NCI-H748 treated with DMSO at 0.1 percent for 48 hours (cell line): ENCODE results near the gene KRTAP5-1.
"Not testable (repeated sequence)": the region's sequence is repeated elsewhere in the genome, so short reads cannot be mapped to it uniquely, and the experiment has no call there.

Source experiments
- DNase-seq: peaks from one replicate; lab custom pipeline; 2025; lab: John Stamatoyannopoulos, UW

Gene KRTAP5-1

GRCh38 chr11:1584661-1585370 is at the start of gene KRTAP5-1:
Gene KRTAP5-1, minus strand, starts transcription at chr11:1585283. Its CDS starts 34 bp downstream, at chr11:1585249.
- DNase-seq: not testable (repeated sequence)

- DNase-seq: no peak
Measured at GRCh38 chr11:1633864-1634263, 48.8 kb upstream of the KRTAP5-1 start.

- DNase-seq: no peak
Measured at GRCh38 chr11:1632053-1632714, 47.1 kb upstream of the KRTAP5-1 start.

- no peak for DNase-seq
Measured at GRCh38 chr11:1631066-1631568, 46.0 kb upstream of the KRTAP5-1 start.

GRCh38 chr11:1630271-1630670 is 45.2 kb upstream of the KRTAP5-1 start:
- no peak for DNase-seq

GRCh38 chr11:1629326-1630185 is 44.5 kb upstream of the KRTAP5-1 start, which contains the start of gene KRTAP5-5:
Gene KRTAP5-5, plus strand, starts transcription at chr11:1629775. Its CDS starts 66 bp downstream, at chr11:1629841.
- no peak for DNase-seq

- no peak for DNase-seq
Measured at GRCh38 chr11:1628506-1629325, 43.6 kb upstream of the KRTAP5-1 start.

- DNase-seq: no peak
Measured at GRCh38 chr11:1625541-1625940, 40.5 kb upstream of the KRTAP5-1 start.

GRCh38 chr11:1624621-1625020 is 39.5 kb upstream of the KRTAP5-1 start:
- no peak for DNase-seq

- peak; percentile 22 for DNase-seq
Measured at GRCh38 chr11:1623716-1624115, 38.6 kb upstream of the KRTAP5-1 start.

GRCh38 chr11:1622086-1622485 is 37.0 kb upstream of the KRTAP5-1 start, which contains the start of gene KRTAP5-4:
Gene KRTAP5-4, minus strand, starts transcription at chr11:1622138. Its CDS starts 45 bp downstream, at chr11:1622093.
- DNase-seq: no peak

- DNase-seq: no peak
Measured at GRCh38 chr11:1619449-1619848, 34.4 kb upstream of the KRTAP5-1 start.

GRCh38 chr11:1618231-1618630 is 33.1 kb upstream of the KRTAP5-1 start:
- no peak for DNase-seq

- peak; percentile 33 for DNase-seq
Measured at GRCh38 chr11:1608363-1608762, 23.3 kb upstream of the KRTAP5-1 start, which contains the start of gene KRTAP5-3. Gene KRTAP5-3, minus strand, starts transcription at chr11:1608463. Its CDS starts 78 bp downstream, at chr11:1608385.

- DNase-seq: not testable (repeated sequence)
Measured at GRCh38 chr11:1607901-1608300, 22.8 kb upstream of the KRTAP5-1 start.

GRCh38 chr11:1607156-1607845 is 22.2 kb upstream of the KRTAP5-1 start:
- DNase-seq: not testable (repeated sequence)

- not testable (repeated sequence) for DNase-seq
Measured at GRCh38 chr11:1605923-1606322, 20.8 kb upstream of the KRTAP5-1 start.

- no peak for DNase-seq
Measured at GRCh38 chr11:1604711-1605110, 19.6 kb upstream of the KRTAP5-1 start.

- no peak for DNase-seq
Measured at GRCh38 chr11:1604181-1604580, 19.1 kb upstream of the KRTAP5-1 start.

GRCh38 chr11:1603629-1604028 is 18.5 kb upstream of the KRTAP5-1 start:
- DNase-seq: no peak
